Right ventricle myocardium superior (tissue), 1 donor: ENCODE measurements around the gene B3GLCT. TPM values are rescaled to one million over a fixed set of nuclear protein-coding genes. Genes with fewer than 3 reads are reported as not detected.
A peak's percentile ranks its signal among the peaks of the same experiment; 100 is the strongest.
"Not testable (repeated sequence)": the region's sequence is repeated elsewhere in the genome, so short reads cannot be mapped to it uniquely, and the experiment has no call there.

Experiments used
- ATAC-seq: fragments of 200-7000 bp; cut with Tn5 transposase; one replicate; pipeline ENCODE4 v1.9.1; 2020; ENCODE audit warnings: mild to moderate bottlenecking; ENCODE audit not compliant: poor library complexity
- DNase-seq: peaks from one replicate; pipeline ENCODE4 v3.0.0-alpha.2; 2020
- intact Hi-C: fragments of 100-400 bp; cut with DNase I; formaldehyde crosslinking; loops from one replicate; pipeline ENCODE4 v1.11.2; 2022
- total RNA-seq: library from RNA; stranded (reverse); fragmentation: NEBNext Ultra II Directional; extraction: Animal tissue kit (Norgen Biotek cat#: 25700); gene quantifications from one replicate; pipeline ENCODE4 v1.2.1, GENCODE V29; 2021
- donor health status: DM: no; HTN: yes; CAD: no; lungs with severe emphysema.

Gene B3GLCT
- total RNA-seq, 1 donor from 2014 or later, result 14.6 TPM

DNA sequence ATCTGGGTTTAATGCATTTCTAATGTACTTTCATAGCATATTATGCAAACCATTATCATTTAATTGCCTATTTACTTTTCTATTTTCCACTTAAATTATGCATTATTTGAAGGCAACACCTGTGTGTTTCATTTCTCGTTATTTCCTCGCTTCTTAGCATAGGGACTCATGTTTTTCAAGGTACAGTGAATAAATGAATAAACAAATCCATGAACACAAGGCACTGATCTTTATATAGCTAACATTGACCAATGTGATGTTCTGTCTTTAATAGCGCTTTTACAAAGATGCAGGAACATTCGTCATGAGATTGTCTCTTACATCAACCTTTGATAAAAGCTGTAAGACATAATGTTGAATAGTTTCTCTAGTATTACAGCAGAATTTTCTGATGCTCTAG, 121.2 kb downstream of the B3GLCT start:
- DNase-seq (no peak), ATAC-seq (no peak)
- intact Hi-C loops, result no loop called here

DNA sequence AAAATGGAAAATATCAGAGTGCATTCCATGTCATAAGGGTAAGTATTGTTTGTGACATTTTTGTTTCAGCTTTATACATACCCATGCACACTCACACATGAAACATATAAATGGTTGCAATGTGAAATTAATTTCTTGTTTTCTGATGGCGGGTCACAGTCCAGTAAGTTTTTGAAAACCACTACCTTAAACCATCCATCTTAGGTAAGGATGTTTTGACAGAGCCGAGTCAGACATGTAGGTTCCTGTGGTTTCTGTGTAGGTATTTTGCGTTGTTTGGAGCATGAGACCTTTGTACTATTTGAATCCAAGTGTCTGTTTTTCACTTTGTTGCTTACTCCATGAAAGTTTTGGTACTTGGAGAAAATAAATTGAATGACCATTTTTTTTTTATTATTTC, 121.7 kb downstream of the B3GLCT start:
- intact Hi-C loops, result no loop called here

DNA sequence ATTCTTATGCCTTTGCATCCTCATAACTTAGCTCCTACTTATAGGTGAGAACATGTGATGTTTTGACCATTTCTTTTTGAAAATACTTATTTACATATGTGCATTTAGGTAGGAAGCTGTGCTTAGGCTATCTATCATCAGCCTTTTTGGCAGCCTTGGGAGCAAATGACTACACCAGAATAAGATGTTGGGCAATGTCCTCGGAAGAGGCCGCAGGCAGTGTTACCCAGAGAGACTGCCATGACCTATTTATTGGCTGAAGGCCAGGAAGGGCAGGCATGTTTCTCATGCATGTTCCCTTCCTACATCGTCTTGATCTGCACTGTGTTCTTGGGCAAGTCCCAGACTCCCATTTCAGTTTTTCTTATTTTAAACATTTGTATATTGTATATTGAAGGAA, 122.3 kb downstream of the B3GLCT start:
- peak; percentile 87 for ATAC-seq
- peak; percentile 53 for DNase-seq
- intact Hi-C loops, result no loop called here

More for the DNA sequence above, 121.7 kb downstream of the B3GLCT start:
- ATAC-seq, result no peak
- no peak for DNase-seq

DNA sequence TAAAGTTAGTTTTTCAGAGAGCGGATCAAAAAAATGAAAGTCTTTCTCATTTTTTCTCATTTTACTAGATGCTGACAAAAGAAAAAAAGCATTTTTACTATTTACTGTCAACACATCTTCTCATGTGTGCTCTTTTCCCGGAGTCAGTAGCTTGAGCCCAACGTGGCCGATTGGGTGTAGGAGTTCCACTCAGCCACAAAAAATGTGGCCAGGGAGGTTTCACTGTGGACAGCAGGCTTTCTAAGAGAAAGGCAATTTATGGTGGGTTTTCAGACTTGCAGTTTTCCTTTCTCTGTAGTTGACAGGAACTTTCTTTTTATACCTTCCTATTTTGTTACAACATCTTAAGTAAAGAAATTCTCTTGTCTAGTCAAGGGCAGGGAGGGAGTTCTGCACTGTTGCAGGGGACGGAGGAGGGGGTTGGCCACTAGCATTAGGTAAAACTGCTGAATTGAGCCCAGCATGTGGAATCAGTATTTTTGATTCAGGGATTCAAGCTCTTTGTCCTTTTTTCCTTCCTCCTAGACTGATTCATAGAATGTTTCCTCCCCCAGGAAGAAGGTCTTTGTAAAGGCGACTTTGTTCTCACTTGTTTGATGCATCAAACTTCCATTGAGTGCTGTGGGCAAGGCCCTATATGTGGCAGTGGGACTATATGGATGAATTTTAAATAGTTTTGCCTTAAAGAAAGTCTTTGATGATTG, 123.1 kb downstream of the B3GLCT start:
- ATAC-seq, result no peak
- intact Hi-C loops, result no loop called here
- no peak for DNase-seq

DNA sequence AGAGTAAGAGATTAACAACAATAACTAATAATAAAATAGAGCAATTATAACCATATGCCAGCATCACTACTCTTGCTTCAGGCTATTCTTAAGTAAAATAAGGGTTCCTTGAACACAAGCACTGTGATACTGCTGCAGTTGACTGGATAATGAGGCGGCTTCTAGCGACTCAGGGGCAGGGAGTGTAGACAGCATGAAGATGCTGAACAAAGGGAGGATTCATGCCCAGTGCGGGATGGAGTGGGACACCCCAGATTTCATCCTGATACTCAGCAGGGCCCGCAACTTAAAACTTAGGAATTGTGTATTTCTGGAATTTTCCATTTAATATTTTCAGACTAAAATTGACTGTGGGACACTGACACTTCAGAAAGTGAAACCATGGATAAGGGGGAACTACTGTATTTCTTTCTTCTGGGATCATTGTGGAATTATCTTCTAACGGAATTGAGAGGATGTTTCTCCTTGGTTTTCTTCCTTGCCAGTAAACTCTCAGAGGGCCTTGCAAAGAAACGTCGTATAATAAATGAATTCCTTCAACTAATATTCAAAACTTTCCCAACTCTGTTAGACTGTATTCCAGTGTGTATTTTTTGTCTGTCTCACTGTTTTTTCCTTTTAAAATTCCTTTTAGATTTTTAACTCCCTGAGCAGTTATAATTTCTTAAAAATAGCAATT, 127.5 kb downstream of the B3GLCT start:
- DNase-seq, result no peak
- intact Hi-C loops, result no loop called here
- ATAC-seq, result no peak

DNA sequence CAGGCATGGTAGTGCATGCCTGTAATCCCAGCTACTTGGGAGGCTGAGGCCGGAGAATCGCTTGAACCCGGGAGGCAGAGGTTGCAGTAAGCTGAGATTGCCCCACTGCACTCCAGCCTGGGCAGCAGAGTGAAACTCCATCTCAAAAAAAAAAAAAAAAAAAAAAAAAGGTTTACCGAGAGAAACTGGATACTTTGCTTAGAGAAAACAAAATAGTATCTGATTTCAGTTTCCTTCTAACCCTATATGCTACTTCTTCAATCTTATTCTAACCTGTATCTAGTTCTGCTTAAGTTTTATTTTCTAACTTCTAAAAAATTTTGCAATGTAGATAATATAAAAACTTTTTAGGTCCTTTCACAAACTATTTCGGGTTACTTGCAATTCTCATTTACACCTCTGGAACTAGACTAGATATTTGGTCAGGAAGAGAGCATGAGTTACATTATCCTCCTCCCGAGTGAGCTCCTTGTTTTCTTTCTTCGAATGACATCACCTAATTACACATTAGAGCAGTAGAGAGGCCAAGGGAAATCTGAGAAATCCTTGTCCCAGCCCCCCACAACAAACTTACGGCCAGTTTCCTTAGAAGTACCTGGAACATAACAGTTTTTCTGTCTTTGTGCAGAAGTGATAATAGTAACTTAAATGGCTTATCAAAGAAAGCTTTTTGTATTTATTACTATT, 128.9 kb downstream of the B3GLCT start:
- intact Hi-C loops, result no loop called here
- ATAC-seq (peak; percentile 41), DNase-seq (no peak)

GRCh38 chr13:31330236-31330635, 130.5 kb downstream of the B3GLCT start:
- DNase-seq, result no peak
- intact Hi-C loops, result no loop called here
- ATAC-seq, result no peak

GRCh38 chr13:31331068-31331467, 131.3 kb downstream of the B3GLCT start:
- no peak for DNase-seq
- ATAC-seq, result no peak
- intact Hi-C loops, result no loop called here

DNA sequence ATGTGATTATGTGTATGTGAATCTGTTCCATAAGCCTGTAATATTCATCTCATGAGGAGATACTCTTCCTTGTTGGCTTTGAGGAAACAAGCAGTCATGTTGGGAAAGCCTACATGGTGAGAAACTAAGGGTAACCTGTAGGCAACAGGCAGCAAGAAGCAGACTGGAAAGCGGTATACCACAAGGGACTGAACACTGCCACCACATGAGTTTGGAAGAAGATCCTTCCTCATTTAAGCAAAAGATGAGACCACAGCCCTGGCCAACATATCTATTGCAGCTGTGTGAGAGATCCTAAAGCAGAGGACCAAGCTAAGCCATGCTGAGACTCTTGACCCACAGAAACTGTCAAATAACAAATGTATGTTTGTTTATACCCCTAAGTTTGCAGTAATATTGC, 134.8 kb downstream of the B3GLCT start:
- ATAC-seq, result no peak
- intact Hi-C loops, result no loop called here
- DNase-seq, result no peak

GRCh38 chr13:31334994-31335557, 135.3 kb downstream of the B3GLCT start:
- ATAC-seq, result no peak
- intact Hi-C loops, result no loop called here
- no peak for DNase-seq

- intact Hi-C loops, ATAC-seq, DNase-seq: not testable (repeated sequence)
Measured at GRCh38 chr13:31339616-31340015, 139.8 kb downstream of the B3GLCT start.

DNA sequence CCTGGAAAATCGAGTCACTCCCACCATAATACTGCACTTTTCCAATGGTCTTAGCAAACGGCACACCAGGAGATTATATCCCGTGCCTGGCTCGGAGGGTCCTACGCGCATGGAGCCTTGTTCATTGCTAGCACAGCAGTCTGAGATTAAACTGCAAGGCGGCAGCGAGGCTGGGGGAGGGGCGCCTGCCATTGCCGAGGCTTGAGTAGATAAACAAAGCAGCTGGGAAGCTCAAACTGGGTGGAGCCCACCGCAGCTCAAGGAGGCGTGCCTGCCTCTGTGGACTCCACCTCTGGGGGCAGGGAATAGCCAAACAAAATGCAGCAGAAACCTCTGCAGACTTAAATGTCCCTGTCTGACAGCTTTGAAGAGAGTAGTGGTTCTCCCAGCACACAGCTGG, 141.1 kb downstream of the B3GLCT start:
- ATAC-seq, intact Hi-C loops, DNase-seq: not testable (repeated sequence)

GRCh38 chr13:31346891-31347290, 147.1 kb downstream of the B3GLCT start:
- intact Hi-C loops, result no loop called here
- ATAC-seq (no peak), DNase-seq (no peak)

DNA sequence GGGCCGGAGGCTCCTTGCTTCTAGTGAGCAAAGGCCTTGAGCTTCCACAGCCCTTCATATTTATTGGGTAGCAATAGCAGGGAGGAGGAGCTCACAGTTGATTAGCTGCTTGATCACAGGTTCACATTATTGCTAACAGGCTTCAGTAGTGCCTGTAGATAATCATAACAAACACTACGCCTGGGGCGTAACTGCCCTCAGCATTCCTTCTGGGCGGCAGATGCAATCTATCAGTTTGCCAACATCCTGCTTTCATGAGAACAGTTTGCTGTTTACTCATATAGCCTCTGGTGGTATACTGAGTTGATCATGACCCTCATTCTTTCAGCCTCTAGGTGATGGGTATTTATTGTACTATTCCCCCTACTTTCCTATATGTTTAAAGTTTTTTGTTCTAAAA, 149.4 kb downstream of the B3GLCT start:
- intact Hi-C loops, result no loop called here
- DNase-seq (no peak), ATAC-seq (no peak)

- DNase-seq (no peak), ATAC-seq (no peak)
- intact Hi-C loops, result no loop called here
Measured at GRCh38 chr13:31350560-31350959, 150.8 kb downstream of the B3GLCT start.

DNA sequence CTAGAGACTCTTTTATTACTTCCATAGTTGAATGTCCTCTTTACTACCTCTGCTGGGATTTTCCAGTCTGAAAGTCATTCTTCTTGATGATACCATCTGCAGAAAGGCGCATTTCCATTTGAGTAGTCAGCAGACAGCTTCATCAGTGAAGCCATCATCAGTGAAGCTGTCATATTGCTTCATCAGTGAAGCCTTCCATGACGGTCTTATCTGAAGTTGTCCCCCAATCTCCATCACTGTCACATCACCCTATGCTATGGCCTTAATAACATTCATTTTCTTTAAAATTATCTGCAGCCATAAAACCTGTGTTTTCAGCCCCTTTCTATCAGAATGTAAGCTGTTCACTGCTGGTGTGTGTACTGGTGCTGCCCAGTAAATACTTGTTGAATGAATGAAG, 151.6 kb downstream of the B3GLCT start:
- intact Hi-C loops, result no loop called here

GRCh38 chr13:31352467-31352866, 152.7 kb downstream of the B3GLCT start:
- no peak for ATAC-seq
- DNase-seq, result no peak
- intact Hi-C loops, result no loop called here

More for the DNA sequence above, 151.6 kb downstream of the B3GLCT start:
- DNase-seq, result no peak
- ATAC-seq, result no peak

- intact Hi-C loops, result no loop called here
- DNase-seq (no peak), ATAC-seq (no peak)
Measured at GRCh38 chr13:31355001-31355400, 155.2 kb downstream of the B3GLCT start.

GRCh38 chr13:31356991-31357390, 157.2 kb downstream of the B3GLCT start:
- intact Hi-C loops, result no loop called here
- DNase-seq, result no peak
- ATAC-seq, result no peak

GRCh38 chr13:31357581-31357980, 157.8 kb downstream of the B3GLCT start:
- DNase-seq (no peak), ATAC-seq (no peak)
- intact Hi-C loops, result no loop called here
